Hematopoietic multipotent progenitor cell (in vitro differentiated cells): ENCODE results near the gene RPS3A. TPM values are rescaled to one million over a fixed set of nuclear protein-coding genes. Genes with fewer than 3 reads are reported as not detected.
"Not testable (repeated sequence)": the region's sequence is repeated elsewhere in the genome, so short reads cannot be mapped to it uniquely, and the experiment has no call there.

ENCODE experiments used
- DNase-seq, 3 donors: peaks; one replicate each; pipeline ENCODE4 v3.0.0-alpha.2; 2011 to 2015; ENCODE audit warnings: low read depth in 2 of 3, low spot score in 2 of 3
- total RNA-seq: library from RNA; depleted of rRNA; stranded (reverse); fragments of >200 nt; gene quantifications from one replicate; pipeline ENCODE4 v1.2.3, GENCODE V29; 2012

Gene RPS3A
- 2,547 TPM for total RNA-seq

DNA sequence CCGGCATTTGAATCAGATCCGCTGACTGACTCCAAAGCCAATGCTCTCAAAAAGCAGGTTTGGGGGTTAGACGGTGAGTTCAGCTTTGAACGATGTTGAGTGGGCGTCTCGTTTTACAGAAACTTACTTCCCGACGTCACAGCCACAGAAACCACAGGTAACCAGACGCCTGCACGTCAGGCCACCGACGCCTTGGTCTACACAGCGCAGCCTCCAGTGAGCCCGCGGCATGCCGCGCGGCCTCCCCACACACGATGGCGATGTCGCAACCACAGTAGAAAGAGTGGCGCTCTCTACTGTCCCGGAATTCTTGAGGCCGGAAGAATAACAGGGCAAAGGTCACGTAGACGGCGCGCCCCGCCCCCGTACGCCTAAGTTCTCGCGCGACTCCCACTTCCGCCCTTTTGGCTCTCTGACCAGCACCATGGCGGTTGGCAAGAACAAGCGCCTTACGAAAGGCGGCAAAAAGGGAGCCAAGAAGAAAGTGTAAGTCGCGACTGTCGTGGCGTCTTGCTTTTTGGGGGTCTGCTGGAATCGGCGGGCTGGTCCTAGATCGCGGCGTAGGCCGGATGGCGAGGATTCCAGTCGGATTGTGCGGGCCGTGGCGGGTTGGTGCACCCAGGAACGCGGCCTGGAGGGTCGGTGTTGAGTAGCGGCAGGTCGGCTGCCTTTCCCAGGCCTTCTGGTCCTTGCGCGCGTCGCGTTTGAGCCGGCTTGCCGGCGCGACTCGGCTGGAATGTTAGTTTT is at the start of gene RPS3A:
Gene RPS3A (plus strand): TSS at position 400 of the 747 bp plus-strand sequence. CDS start 25 bp downstream, at position 425.
- DNase-seq: peak; percentile 98 to 100 (median 99)

DNA sequence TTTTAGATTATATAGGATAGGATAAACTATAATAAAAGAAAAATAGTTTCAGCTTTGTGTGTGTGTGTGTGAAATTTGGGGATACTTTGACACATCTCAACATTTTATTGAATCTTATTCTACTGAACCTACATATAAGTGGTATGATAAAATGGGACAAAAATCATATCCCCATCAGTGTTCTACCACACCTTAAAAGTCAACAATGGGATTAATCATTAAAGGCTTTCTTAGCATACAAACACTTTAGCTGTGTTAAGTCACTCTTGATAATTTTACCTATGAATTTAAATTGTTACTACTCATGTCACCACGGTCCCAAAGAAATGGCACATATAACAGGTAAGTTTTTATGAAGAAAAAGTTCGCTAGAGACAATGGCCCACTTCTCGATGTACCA is 46.6 kb upstream of the RPS3A start:
- DNase-seq: no peak

DNA sequence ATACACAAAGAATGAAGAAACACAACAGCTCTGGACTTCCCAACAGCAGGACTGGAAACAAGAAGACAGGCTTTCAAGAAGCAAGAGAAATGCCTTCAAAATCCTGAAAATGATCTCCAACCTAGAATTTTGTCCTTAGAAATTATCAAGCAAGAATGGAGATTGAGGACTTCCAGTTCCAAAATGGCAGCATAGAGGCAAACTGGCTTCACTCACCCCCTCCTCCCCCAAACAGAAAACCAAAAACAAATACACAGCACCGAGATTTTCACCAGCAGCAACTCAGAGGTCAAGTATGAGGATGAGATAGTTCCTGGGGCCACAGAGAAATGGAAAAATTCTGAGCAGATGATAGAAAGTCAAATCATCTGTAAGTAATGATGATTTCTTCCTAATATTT is 43.9 kb upstream of the RPS3A start:
- no peak for DNase-seq

DNA sequence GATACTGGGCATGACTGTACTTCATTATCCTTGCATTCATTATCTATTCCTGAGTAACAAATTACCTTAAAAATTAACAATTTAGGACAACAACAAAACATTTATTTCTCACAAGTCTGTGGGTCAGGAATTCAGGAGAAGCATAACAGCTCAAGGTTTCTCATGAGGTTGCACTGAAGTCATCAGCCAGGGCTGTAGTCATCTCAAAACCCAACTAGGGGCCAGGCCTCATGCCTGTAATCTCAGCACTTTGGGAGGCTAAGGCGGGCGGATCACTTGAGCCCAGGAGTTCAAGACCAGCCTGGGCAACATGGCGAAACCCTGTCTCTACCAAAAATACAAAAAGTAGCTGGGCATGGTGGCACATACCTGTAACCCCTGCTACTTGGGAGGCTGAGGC is 36.3 kb upstream of the RPS3A start:
- DNase-seq: not testable (repeated sequence)

DNA sequence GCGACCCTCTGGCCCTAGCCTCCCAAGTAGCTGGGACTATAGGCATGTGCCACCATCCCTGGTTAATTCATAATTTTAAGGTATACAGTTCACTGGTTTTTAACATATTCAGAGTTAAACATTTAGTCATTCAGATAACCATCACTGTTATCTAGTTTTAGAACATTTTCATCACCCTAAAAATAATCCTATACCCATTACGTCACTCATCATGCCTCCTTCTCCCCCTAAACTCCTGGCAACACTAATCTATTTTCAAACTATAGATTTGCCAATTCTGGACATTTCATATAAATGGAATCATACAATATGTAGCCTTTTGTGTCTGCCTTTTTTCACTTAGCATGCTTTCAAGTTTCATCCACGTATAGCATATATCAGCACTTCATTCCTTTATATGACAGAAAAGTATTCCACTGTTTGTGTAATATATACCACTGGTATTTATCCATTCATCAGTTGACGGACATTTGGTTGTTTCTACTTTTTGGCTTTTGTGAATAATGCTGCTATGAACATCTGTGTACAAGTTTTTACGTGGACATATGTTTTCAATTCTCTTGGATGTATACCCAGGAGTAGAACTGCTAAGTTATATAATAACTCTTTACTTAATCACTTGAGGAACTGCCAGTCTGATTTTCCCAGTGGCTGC is 32.0 kb upstream of the RPS3A start:
- DNase-seq: no peak

DNA sequence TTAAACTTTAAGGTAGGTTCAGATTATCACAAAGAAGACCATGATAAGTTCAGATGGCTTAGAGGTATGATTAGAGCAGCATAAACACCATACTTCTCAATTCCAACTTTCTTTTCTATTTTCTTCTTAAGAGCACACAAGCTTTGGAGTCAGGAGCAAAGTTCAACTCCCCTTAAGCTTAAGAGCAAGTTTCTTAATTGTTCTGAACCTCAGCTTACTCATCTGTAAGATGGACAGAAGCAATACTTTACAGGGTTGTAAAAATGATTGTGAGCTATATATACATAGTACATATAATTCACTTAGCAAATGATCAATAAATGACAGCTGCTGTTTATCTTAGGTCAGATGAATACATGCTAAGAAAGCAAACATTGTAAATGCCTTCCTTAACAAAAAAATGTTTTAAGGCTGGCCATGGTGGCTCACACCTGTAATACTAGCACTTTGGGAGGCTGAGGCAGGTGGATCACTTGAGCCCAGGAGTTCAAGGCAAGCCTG is 25.0 kb upstream of the RPS3A start:
- no peak for DNase-seq

DNA sequence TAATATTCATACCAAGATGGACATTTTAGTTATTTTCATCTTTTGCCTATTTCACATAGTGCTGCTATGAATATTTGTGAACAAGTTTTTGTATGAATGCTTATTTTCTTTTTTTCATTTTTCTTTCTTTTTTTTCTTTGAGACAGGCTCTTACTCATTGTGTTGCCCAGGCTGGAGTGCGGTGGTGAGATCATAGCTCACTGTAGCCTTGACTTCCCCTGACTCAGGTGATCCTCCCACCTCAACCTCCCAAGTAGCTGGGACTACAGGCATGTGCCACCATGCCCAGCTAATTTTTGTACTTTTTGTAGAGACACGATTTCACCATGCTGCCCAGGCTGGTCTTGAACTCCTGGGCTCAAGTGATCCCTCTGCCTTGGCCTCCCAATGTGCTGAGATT is 21.4 kb upstream of the RPS3A start:
- DNase-seq: not testable (repeated sequence)

DNA sequence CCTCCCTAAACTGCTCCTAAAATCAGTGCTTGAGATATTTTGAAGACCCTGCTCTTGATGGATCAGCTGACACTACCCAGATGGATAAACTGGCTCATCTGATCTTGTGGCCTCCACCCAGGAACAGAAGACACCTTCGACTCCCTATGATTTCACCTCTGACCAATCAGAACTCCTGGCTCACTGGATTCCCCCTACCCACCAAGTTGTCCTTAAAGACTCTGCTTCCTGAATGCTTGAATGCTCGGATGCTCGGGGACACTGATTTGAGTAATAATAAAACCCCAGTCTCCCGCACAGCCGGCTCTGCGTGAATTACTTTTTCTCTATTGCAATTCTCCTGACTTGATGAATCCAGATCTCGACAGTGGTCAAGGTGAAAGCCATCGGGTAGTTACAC is 12.0 kb upstream of the RPS3A start:
- DNase-seq: no peak

DNA sequence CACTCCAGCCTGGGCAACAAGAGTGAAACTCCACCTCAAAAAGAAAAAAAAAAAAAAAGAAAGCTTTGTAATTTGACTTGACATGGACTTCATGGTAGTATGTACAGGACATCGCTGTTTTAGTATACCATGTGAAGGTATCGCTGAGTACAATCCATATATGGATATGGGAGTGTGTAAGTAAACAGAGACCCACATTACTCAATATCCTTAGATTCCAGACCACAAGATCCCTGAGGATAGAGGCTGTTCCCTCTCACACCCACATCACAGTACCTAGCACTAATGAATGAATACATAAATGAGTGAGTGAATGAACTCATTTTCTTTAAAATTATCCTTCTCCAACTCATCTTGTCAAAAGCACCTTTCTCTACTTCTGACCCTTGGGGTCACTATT is 8.4 kb upstream of the RPS3A start:
- DNase-seq: no peak

DNA sequence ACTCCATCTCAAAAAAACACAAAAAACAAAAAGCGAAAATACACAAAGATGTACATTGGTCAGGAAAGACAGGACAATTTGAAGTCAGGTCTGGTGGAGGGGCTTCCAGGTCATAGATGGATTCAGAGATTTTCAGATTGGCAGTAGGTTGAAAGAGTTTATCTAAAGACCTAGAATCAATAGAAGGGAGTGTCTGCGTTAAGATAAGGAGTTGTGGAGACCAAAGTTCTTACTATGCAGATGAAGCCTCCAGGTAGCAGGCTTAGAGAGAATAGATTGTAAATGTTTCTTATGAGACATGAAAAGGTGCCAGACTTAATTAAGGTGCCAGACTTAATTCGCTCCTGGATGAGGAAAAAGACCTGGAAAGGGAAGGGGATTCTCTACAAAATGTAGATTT is 6.9 kb upstream of the RPS3A start:
- no peak for DNase-seq

DNA sequence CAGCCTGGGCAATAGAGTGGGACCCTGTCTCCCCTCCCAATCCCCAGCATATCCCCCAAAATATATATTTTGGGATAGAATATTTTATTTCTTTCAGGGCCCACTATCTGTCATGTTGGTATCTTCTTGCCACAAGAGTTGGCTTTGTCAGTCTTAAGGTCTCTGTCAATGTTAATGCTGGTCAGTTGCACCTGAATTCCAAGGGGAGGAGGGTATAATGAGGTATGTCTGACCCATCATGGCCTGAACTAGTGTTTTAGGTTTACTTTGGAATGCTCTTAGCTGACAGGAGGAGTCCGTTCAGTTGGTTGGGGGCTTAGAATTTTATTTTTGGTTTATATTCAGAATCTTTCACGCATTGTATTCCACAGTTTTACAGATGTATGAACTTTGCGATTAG is 6.2 kb upstream of the RPS3A start:
- no peak for DNase-seq

DNA sequence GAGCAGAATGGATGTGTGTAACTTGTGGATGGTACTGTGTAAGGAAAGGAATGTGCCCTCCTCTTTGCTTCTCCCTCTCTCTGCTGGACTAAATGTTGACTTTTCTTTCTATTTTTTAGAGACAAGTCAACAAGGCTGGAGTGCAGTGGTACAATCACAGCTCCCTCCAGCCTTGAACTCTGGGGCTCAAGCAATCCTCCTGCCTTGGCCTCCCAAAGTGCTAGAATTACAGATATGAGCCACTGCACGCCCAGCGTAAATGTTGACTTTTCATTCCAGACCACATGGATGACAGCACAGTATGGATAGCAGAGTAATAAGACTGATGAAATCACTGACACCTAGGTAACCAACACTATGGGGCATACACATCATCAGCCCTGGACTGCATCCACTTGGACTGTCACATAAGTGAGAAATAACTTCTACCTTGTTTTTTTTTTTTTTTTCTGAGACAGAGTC is 5.1 kb upstream of the RPS3A start:
- DNase-seq: no peak

DNA sequence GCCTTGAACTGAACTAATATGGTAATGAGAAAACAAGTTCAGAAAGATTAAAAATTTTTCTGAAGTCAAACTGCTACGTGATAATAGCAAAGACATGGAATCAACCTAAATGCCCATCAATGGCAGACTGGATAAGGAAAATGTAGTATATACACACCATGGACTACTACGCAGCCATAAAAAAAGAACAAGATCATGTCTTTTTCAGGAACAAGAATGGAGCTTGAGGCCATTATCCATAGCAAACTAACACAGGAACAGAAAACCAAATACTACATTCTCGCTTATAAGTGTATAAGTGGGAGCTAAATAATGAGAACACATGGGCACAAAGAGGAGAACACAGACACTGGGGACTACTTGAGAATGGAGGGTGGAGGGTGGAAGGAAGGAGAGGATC is 4.3 kb upstream of the RPS3A start:
- DNase-seq: no peak

DNA sequence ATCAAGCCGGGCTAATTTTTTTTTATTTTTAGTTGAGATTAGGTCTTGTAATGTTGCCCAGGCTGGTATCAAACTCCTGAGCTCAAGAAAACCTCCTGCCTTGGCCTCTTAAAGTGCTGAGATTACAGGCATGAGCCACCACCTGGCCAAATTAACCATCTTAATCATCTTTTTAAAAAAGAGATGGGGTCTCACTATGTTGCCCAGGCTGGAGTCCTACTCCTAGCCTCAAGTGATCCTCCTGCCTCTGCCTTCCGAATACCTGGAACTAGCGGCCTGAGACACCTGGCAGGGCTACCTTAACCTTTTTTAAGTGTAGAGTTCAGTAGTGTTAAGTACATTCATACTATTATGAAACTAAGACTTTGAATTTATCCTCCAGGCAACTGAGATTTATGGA is 1.7 kb upstream of the RPS3A start:
- DNase-seq: no peak

DNA sequence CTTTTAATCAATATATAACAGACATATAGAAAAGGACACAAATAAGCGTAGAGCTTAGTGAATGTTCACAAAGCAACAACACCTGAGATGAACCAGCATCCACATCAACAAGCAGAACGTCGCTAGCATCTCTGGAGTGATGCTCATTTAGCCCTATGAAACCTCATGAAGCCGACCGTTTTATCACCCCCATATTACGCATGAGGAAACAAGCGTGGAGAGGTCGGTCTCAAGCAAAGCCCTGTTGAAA is 524 bp upstream of the RPS3A start:
- DNase-seq: no peak

DNA sequence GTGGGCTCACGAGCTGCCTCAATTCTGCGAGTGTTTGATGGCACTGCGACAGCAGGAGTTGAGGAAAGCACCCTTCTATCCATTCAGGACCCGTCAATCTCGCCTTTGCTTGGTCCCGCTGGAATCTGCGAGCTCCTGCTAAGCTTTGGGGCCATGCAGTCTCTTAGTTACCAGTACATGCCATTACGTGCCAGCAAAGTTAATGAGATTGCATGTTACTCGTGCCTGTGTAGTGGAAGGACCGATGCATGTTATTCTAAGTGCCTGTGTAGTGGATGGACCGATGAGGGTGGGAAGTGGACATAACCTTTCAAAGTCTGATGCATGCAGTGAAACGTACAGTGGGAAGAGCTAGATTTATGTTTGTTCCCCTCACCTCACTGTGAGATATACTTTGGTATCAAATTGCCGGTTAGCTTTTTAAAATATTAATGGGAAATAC is 569 bp downstream of the RPS3A start:
- DNase-seq: peak in 2 of 3 donors; percentile 16 to 19

DNA sequence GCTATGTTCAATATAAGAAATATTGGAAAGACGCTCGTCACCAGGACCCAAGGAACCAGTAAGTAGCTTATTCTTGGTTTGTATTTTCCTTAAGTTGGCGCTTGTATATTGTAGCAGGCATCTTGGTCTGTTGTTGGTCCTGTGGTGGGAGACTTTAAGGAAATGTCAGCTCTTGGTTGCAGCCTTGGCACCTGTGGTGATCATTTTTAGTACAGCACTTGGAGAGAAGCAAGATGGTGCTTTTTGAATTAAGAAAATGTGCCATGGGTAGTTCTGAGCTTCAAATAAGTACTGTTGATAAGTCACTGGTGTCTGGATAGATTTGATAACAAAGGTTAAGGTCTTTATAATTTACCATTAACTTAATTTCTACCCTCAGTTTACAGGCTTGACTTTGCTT is 1.1 kb downstream of the RPS3A start:
- peak in 1 of 3 donors; percentile 13 for DNase-seq

DNA sequence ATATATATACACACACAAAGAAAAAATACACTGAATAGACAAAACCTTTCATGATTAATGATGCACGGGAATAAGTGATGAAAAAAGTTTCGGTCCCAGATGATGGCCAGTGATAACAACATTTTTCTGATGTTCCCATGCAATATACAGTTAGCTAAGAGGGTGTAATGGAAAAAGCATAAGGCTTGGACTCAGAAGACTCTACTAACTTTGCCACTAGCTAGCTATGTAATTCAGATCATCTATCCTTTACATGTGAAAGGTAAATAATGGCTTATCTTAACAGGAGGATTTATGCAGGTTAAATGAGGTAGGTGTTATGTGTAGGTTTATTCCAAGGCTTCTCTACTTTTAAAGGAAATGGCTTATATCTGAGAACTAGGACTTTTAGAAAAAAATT is 4.3 kb downstream of the RPS3A start:
- DNase-seq: no peak

DNA sequence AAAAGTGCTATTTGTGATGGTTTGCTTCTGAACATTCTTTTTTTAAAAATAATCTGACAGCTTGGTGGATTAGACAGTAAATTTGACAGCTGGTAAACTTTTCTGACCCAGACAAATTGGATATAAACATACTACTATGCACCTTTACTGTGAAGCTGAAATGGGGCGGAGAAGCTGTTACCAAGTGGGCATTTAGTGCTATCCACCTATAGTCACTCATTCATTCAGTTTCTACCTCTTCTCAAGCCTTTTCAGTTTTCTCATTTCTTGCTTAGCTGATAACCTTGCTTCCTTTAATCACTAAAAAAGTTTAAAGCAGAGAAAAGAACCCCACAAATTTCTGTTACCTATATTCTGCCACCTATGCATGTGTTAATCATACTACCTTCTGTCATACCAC is 5.2 kb downstream of the RPS3A start:
- no peak for DNase-seq

DNA sequence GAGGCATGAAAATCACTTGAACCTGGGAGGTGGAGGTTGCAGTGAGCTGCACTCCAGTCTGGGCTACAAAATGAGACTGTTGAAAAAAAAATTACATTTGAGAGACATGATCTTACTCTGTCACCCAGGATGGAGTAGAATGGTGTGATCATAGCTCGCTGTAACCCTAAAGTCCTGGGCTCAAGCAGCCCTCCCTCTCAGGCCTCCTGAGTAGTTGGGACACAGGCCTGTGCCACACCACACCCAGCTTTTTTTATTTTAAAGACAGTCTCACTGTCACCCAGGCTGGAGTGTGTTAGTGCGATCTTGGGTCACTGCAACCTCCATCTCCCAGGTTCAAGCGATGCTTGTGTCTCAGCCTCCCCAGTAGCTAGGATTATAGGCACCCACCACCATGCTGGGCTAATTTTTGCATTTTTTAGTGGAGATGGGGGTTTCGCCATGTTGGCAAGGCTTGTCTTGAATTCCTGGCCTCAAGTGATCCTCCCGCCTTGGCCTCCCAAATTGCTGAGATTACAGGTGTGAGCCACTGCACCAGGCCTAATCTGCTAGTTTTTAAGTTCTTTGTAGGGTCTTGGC is 6.1 kb downstream of the RPS3A start:
- DNase-seq: no peak

DNA sequence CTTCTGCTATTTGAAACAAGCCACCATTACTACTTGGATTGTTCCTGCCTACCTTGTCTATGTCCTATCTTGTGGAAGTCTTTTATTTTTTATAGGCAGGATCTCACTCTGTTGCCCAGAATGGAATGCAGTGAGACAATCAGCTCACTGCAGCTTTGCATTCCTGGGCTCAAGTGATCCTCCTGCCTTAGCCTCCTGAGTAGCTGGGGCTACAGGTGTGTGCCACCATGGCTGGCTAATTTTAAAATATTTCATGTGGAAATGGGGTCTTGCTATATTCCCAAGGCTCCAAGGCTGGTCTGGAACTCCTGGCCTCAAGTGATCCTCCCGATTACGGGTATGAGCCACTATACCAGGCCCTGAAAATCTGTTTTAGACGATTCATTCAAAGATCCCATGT is 7.6 kb downstream of the RPS3A start:
- DNase-seq: no peak

DNA sequence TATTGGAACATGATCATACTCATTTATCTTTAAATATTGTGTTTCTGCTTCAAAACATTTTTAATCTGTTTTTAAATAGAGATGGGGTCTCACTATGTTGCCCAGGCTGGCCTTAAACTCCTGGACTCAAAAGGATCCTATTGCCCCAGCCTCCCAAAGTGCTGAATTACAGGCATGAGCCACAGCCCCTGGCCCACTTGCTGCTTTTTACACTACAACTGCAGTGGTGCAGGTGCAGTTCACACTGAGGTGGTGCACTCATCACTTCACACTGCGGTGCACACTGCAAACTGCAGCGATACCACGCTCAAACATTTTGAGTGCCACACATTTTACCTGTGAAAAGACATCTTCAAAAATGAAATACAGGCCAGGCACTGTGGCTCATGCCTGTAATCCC is 10.8 kb downstream of the RPS3A start:
- DNase-seq: no peak
